OCI-LY1 (cell line): Measurements from ENCODE around the gene TTLL5.

Experiments
- CTCF ChIP-seq: fragments of 200-600 bp; sonication (generic), shearing (Covaris generic); IDR thresholded peaks from 2 replicates; pipeline ENCODE4 v1.5.1; 2017; ENCODE audit warnings: mild to moderate bottlenecking, antibody characterized with exemption, low read length, moderate library complexity, mixed read lengths
- EZH2 ChIP-seq: fragments of 200-600 bp; sonication (generic), shearing (Covaris generic); IDR thresholded peaks from 2 replicates; pipeline ENCODE4 v1.8.0; 2017; ENCODE audit warnings: borderline replicate concordance, mixed run types, mild to moderate bottlenecking, antibody characterized with exemption, low read length, moderate library complexity, mixed read lengths

GRCh38 chr14:75987201-75987970 lies 326.3 kb downstream of the TTLL5 start:
- TF ChIP-seq CTCF = no peak
- TF ChIP-seq EZH2 = no peak
